ENCODE measurements around the gene PIAS4.

DNA sequence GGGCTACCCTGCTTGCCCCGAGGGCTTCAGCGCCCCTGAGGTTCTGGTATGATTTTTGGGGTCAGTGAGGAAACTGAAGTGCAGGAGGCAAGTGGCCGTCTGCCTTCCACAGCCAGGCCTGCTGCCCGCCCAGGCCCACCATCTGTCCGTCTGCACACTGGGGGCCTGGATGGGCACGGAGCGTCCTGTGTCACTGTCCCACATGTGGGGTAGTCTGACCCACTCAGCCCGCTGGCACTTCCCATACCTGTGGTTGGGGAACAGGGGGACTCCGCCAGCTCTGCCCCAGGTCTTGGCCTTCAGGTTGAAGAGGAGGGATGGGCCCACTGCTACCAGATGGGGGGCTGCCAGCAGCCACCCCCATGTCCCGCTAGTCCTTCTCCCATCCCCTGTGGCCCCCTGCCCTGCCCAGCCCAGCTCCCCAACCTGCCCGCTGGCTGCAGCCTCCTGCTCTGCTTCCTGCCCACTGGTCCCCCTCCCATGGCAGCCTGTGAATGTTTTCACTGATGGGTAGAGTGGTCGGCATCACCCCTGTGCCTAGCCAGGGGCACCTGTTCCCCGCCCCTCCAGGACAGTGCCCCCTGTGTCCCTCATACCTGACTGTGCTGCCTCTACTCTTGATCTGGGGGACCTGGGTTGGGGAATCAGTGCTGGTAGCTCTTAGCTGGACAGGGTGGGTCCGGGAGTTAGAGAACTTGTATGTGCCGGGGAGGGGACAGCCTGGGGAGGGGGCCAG is 9.5 kb downstream of the PIAS4 start:
- TF ChIP-seq, protein P1, sequence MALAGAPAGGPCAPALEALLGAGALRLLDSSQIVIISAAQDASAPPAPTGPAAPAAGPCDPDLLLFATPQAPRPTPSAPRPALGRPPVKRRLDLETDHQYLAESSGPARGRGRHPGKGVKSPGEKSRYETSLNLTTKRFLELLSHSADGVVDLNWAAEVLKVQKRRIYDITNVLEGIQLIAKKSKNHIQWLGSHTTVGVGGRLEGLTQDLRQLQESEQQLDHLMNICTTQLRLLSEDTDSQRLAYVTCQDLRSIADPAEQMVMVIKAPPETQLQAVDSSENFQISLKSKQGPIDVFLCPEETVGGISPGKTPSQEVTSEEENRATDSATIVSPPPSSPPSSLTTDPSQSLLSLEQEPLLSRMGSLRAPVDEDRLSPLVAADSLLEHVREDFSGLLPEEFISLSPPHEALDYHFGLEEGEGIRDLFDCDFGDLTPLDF (CRISPR knock-in tag; IDR thresholded peaks at IDR 0.05): no peak
- TF ChIP-seq PBX3 (CRISPR knock-in tag; IDR thresholded peaks at IDR 0.05; ENCODE audit: borderline replicate concordance) (no peak), NFE2L2 (IDR thresholded peaks at IDR 0.05; ENCODE audit: low read length) (no peak), EZH2 (conservative IDR thresholded peaks at IDR 0.05; ENCODE audit: low read depth, low read length) (no peak), TBP (CRISPR knock-in tag; IDR thresholded peaks at IDR 0.05) (no peak)

Data from HepG2 (cell line).